Stimulated activated naive CD8-positive, alpha-beta T cell treated with anti-CD3 and anti-CD28 coated beads, Interleukin-15, amount 100 ng/mL, for 72 hours (primary cell): ENCODE data around the gene ACSBG1.
A peak's percentile ranks its signal among the peaks of the same experiment; 100 is the strongest.

ENCODE experiments used
- ATAC-seq: fragments of 150-1000 bp; cut with Tn5 transposase; 2 replicates; pipeline ENCODE4 v1.10.0; 2021; ENCODE audit warnings: mild to moderate bottlenecking, moderate library complexity
- DNase-seq, 2 donors: peaks; one replicate each; pipeline ENCODE4 v3.0.0; 2021 to 2022
- H3K27ac Mint-ChIP-seq, 2 donors: one replicate each; pipeline ENCODE4 v1.8.0; 2022; ENCODE audit warnings: mild to moderate bottlenecking in 2 of 2, mixed read lengths in 2 of 2, moderate library complexity in 2 of 2
- H3K27me3 Mint-ChIP-seq: one replicate; pipeline ENCODE4 v1.8.0; 2022; ENCODE audit warnings: mixed read lengths
- H3K4me1 Mint-ChIP-seq: one replicate; pipeline ENCODE4 v1.8.0; 2022; ENCODE audit warnings: mild to moderate bottlenecking, mixed read lengths
- H3K4me3 Mint-ChIP-seq, 2 donors: one replicate each; pipeline ENCODE4 v1.8.0; 2022; ENCODE audit warnings: mild to moderate bottlenecking in 2 of 2, mixed read lengths in 2 of 2, moderate library complexity in 1 of 2
- H3K9me3 Mint-ChIP-seq, 2 donors: one replicate each; pipeline ENCODE4 v1.8.0; 2022; ENCODE audit warnings: mixed read lengths in 2 of 2

ACSBG1 gene

GRCh38 chr15:78239811-78240210 is 5.4 kb upstream of the ACSBG1 start:
- H3K4me1 Mint-ChIP-seq, result peaks cover 8% of the 10 kb centered on the region
- no peak overlapping the region for H3K4me3 Mint-ChIP-seq
- peaks cover 2% of the 10 kb centered on the region for H3K27me3 Mint-ChIP-seq
- no peaks in the 10 kb centered on the region for H3K9me3 Mint-ChIP-seq
- no peak for DNase-seq
- no peak for ATAC-seq
- H3K27ac Mint-ChIP-seq, result no peak overlapping the region

- Mint-ChIP-seq H3K4me1 (peaks cover 18% of the 10 kb centered on the region), H3K4me3 (no peak overlapping the region)
Observed at GRCh38 chr15:78237146-78237545, 2.8 kb upstream of the ACSBG1 start.

GRCh38 chr15:78236491-78236890 is 2.1 kb upstream of the ACSBG1 start:
- no peak for ATAC-seq
- no peaks in the 10 kb centered on the region for H3K9me3 Mint-ChIP-seq
- no peak overlapping the region for H3K4me3 Mint-ChIP-seq
- H3K4me1 Mint-ChIP-seq, result peaks cover 18% of the 10 kb centered on the region
- no peak for DNase-seq
- peaks cover 8% of the 10 kb centered on the region for H3K27me3 Mint-ChIP-seq
- H3K27ac Mint-ChIP-seq, result no peak overlapping the region

More at GRCh38 chr15:78237146-78237545, 2.8 kb upstream of the ACSBG1 start:
- peaks cover 8% of the 10 kb centered on the region for H3K27me3 Mint-ChIP-seq
- ATAC-seq, result no peak
- DNase-seq, result no peak
- H3K9me3 Mint-ChIP-seq, result no peaks in the 10 kb centered on the region
- H3K27ac Mint-ChIP-seq, result no peak overlapping the region

- no peak for ATAC-seq
- Mint-ChIP-seq H3K27ac (peak overlapping the region in 1 of 2 donors; percentile 51), H3K4me3 (no peak overlapping the region), H3K9me3 (no peaks in the 10 kb centered on the region), H3K27me3 (peaks cover 8% of the 10 kb centered on the region), H3K4me1 (peaks cover 18% of the 10 kb centered on the region)
- no peak for DNase-seq
Observed at GRCh38 chr15:78233496-78233895, 869 bp downstream of the ACSBG1 start.

- H3K9me3 Mint-ChIP-seq, result no peaks in the 10 kb centered on the region
- peaks cover 8% of the 10 kb centered on the region for H3K27me3 Mint-ChIP-seq
- ATAC-seq (no peak), DNase-seq (no peak)
- H3K4me1 Mint-ChIP-seq, result peaks cover 18% of the 10 kb centered on the region
- no peak overlapping the region for H3K4me3 Mint-ChIP-seq
- no peak overlapping the region for H3K27ac Mint-ChIP-seq
Observed at GRCh38 chr15:78232951-78233350, 1.4 kb downstream of the ACSBG1 start.

GRCh38 chr15:78229431-78230406 is 4.6 kb downstream of the ACSBG1 start:
- Mint-ChIP-seq H3K4me1 (peaks cover 9% of the 10 kb centered on the region), H3K4me3 (no peak overlapping the region), H3K9me3 (no peaks in the 10 kb centered on the region), H3K27me3 (peaks cover 5% of the 10 kb centered on the region), H3K27ac (no peak overlapping the region)
- no peak for DNase-seq
- ATAC-seq, result no peak

- no peak overlapping the region for H3K4me3 Mint-ChIP-seq
- DNase-seq, result no peak
Observed at GRCh38 chr15:78228356-78228996, 5.9 kb downstream of the ACSBG1 start.

GRCh38 chr15:78225783-78226541 is 8.4 kb downstream of the ACSBG1 start:
- ATAC-seq, result peak; percentile 68

More at GRCh38 chr15:78228356-78228996, 5.9 kb downstream of the ACSBG1 start:
- H3K27ac Mint-ChIP-seq, result no peak overlapping the region
- no peak for ATAC-seq
- no peaks in the 10 kb centered on the region for H3K27me3 Mint-ChIP-seq
- H3K4me1 Mint-ChIP-seq, result no peaks in the 10 kb centered on the region
- no peaks in the 10 kb centered on the region for H3K9me3 Mint-ChIP-seq

GRCh38 chr15:78224023-78224411 is 10.3 kb downstream of the ACSBG1 start:
- H3K4me3 Mint-ChIP-seq, result no peak overlapping the region
- H3K4me1 Mint-ChIP-seq, result no peaks in the 10 kb centered on the region
- no peak overlapping the region for H3K27ac Mint-ChIP-seq
- no peaks in the 10 kb centered on the region for H3K27me3 Mint-ChIP-seq
- ATAC-seq (no peak), DNase-seq (no peak)
- no peaks in the 10 kb centered on the region for H3K9me3 Mint-ChIP-seq

More at GRCh38 chr15:78225783-78226541, 8.4 kb downstream of the ACSBG1 start:
- no peak for DNase-seq
- no peaks in the 10 kb centered on the region for H3K9me3 Mint-ChIP-seq
- no peaks in the 10 kb centered on the region for H3K27me3 Mint-ChIP-seq
- H3K27ac Mint-ChIP-seq, result peak overlapping the region in 1 of 2 donors; percentile 22
- H3K4me1 Mint-ChIP-seq, result no peaks in the 10 kb centered on the region
- no peak overlapping the region for H3K4me3 Mint-ChIP-seq

- H3K4me3 Mint-ChIP-seq, result no peak overlapping the region
- ATAC-seq (no peak), DNase-seq (no peak)
- H3K4me1 Mint-ChIP-seq, result no peaks in the 10 kb centered on the region
- H3K27me3 Mint-ChIP-seq, result no peaks in the 10 kb centered on the region
- H3K9me3 Mint-ChIP-seq, result no peaks in the 10 kb centered on the region
- H3K27ac Mint-ChIP-seq, result no peak overlapping the region
Observed at GRCh38 chr15:78223396-78224022, 10.9 kb downstream of the ACSBG1 start.

- H3K27ac Mint-ChIP-seq, result no peak overlapping the region
- no peak for ATAC-seq
Observed at GRCh38 chr15:78222745-78223395, 11.5 kb downstream of the ACSBG1 start.

GRCh38 chr15:78220713-78221112 is 13.7 kb downstream of the ACSBG1 start:
- no peaks in the 10 kb centered on the region for H3K9me3 Mint-ChIP-seq
- DNase-seq, result no peak
- H3K27me3 Mint-ChIP-seq, result no peaks in the 10 kb centered on the region
- no peak for ATAC-seq
- H3K4me1 Mint-ChIP-seq, result no peaks in the 10 kb centered on the region
- H3K4me3 Mint-ChIP-seq, result no peak overlapping the region
- H3K27ac Mint-ChIP-seq, result no peak overlapping the region

More at GRCh38 chr15:78222745-78223395, 11.5 kb downstream of the ACSBG1 start:
- no peaks in the 10 kb centered on the region for H3K27me3 Mint-ChIP-seq
- H3K4me3 Mint-ChIP-seq, result no peak overlapping the region
- no peak for DNase-seq
- H3K9me3 Mint-ChIP-seq, result no peaks in the 10 kb centered on the region
- no peaks in the 10 kb centered on the region for H3K4me1 Mint-ChIP-seq

GRCh38 chr15:78216276-78217104 is 17.9 kb downstream of the ACSBG1 start:
- Mint-ChIP-seq H3K9me3 (no peaks in the 10 kb centered on the region), H3K27ac (no peak overlapping the region), H3K27me3 (peaks cover 15% of the 10 kb centered on the region), H3K4me1 (no peaks in the 10 kb centered on the region), H3K4me3 (no peak overlapping the region)
- no peak for ATAC-seq
- no peak for DNase-seq

- Mint-ChIP-seq H3K27ac (no peak overlapping the region), H3K27me3 (peaks cover 15% of the 10 kb centered on the region), H3K9me3 (no peaks in the 10 kb centered on the region), H3K4me1 (no peaks in the 10 kb centered on the region), H3K4me3 (no peak overlapping the region)
- ATAC-seq (no peak), DNase-seq (no peak)
Observed at GRCh38 chr15:78213956-78214355, 20.4 kb downstream of the ACSBG1 start.
